HCT116 (cell line): ENCODE data around the gene ARHGAP42.

Experiments used
- JUND ChIP-seq: IDR thresholded peaks from 2 replicates; pipeline ENCODE4 v1.6.1; 2012
- MAX ChIP-seq: IDR thresholded peaks from 2 replicates; pipeline ENCODE4 v1.6.1; 2012
- POLR2A ChIP-seq: IDR thresholded peaks from 2 replicates; pipeline ENCODE4 v1.7.0; 2011; ENCODE audit warnings: borderline replicate concordance; ENCODE audit not compliant: insufficient read depth, insufficient read length; ENCODE audit errors: extremely low read depth
- POLR2AphosphoS5 ChIP-seq: IDR thresholded peaks from 2 replicates; pipeline ENCODE4 v1.6.1; 2011; ENCODE audit warnings: mild to moderate bottlenecking, low read depth, low read length, moderate library complexity
- RAD21 ChIP-seq: IDR thresholded peaks from 2 replicates; pipeline ENCODE4 v1.6.1; 2012; ENCODE audit warnings: low read depth, mild to moderate bottlenecking
- TCF7L2 ChIP-seq: IDR thresholded peaks from 2 replicates; pipeline ENCODE4 v1.7.0; 2011; ENCODE audit warnings: borderline replicate concordance, inconsistent platforms; ENCODE audit not compliant: insufficient read depth, insufficient read length; ENCODE audit errors: extremely low read depth
- ZNF274 ChIP-seq: fragments of 200-500 bp; sonication (Bioruptor generic); IDR thresholded peaks from 2 replicates; pipeline ENCODE4 v1.6.1; 2014; ENCODE audit warnings: mild to moderate bottlenecking, low read depth, low read length, inconsistent platforms
- TF ChIP-seq, protein P1 (sequence below), 3 experiments: fragments of 200-600 bp in 1 of 3; sonication (generic) in 1 of 3; IDR thresholded peaks in 2 of 3; conservative IDR thresholded peaks in 1 of 3; 2 replicates each; pipeline ENCODE4 v1.5.1; 2012 to 2017; ENCODE audit warnings: low read depth in 2 of 3, low read length in 2 of 3, antibody characterized with exemption in 1 of 3, borderline replicate concordance in 1 of 3, control low read depth in 1 of 3, mild to moderate bottlenecking in 1 of 3, mixed read lengths in 1 of 3, mixed run types in 1 of 3, moderate library complexity in 1 of 3; ENCODE audit not compliant: insufficient read depth in 1 of 3

DNA sequence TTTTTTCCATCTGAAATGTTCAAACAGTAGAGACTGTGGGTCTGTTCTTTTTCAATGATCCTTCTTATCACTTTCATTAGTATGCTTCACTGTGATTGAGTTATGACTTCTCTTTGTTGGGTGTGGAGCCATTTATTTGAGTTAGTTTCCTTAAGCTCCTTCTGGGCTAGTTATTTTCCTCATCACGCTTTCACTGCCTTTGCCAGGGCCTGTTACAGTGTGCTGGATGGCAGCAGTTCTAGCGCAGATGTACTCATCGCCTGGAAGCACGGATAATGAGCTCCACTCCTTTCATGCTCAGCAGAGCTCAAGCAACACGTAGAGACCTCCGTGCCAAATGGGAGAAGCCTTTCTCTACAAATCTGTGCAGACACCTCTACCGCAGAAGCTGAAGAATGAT is 7.0 kb upstream of the ARHGAP42 start:
- TF ChIP-seq TCF7L2 (no peak), RAD21 (no peak), POLR2AphosphoS5 (no peak), POLR2A (no peak), ZNF274 (no peak), MAX (no peak), JUND (no peak)
- TF ChIP-seq, protein P1, sequence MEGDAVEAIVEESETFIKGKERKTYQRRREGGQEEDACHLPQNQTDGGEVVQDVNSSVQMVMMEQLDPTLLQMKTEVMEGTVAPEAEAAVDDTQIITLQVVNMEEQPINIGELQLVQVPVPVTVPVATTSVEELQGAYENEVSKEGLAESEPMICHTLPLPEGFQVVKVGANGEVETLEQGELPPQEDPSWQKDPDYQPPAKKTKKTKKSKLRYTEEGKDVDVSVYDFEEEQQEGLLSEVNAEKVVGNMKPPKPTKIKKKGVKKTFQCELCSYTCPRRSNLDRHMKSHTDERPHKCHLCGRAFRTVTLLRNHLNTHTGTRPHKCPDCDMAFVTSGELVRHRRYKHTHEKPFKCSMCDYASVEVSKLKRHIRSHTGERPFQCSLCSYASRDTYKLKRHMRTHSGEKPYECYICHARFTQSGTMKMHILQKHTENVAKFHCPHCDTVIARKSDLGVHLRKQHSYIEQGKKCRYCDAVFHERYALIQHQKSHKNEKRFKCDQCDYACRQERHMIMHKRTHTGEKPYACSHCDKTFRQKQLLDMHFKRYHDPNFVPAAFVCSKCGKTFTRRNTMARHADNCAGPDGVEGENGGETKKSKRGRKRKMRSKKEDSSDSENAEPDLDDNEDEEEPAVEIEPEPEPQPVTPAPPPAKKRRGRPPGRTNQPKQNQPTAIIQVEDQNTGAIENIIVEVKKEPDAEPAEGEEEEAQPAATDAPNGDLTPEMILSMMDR (IDR thresholded peaks at IDR 0.05 in 2 of 3, conservative IDR thresholded peaks at IDR 0.05 in 1 of 3; ENCODE audit: borderline replicate concordance in 1 of 3, insufficient read depth in 1 of 3, low read depth in 2 of 3, low read length in 2 of 3), result no peak
